Measurements from ENCODE around the gene PLAAT2. TPM values are rescaled to one million over a fixed set of nuclear protein-coding genes. Genes with fewer than 3 reads are reported as not detected.
"Not testable (repeated sequence)": the region's sequence is repeated elsewhere in the genome, so short reads cannot be mapped to it uniquely, and the experiment has no call there.

The PLAAT2 gene
- total RNA-seq, 4 donors from 2014 or later, result not detected

- no peak for DNase-seq
- intact Hi-C loops (cut with DNase I; ENCODE audit: low total_unique reads), result no loop called here
- no peaks in the 10 kb centered on the region for H3K4me1 ChIP-seq
- TF ChIP-seq POLR2A (IDR thresholded peaks at IDR 0.05), result no peak
- TF ChIP-seq CTCF (IDR thresholded peaks at IDR 0.05), result no peak
- H3K36me3 ChIP-seq, result no peaks in the 10 kb centered on the region
- no peaks in the 10 kb centered on the region for H3K9me3 ChIP-seq
- H3K27me3 ChIP-seq, result no peaks in the 10 kb centered on the region
- H3K4me3 ChIP-seq, result no peak overlapping the region
- H3K27ac ChIP-seq, result no peak overlapping the region
Measured at GRCh38 chr11:63551889-63552266, 11.3 kb downstream of the PLAAT2 start.

- Histone ChIP-seq H3K27me3 (no peaks in the 10 kb centered on the region), H3K4me1 (no peaks in the 10 kb centered on the region), H3K4me3 (no peak overlapping the region), H3K27ac (no peak overlapping the region), H3K9me3 (no peaks in the 10 kb centered on the region), H3K36me3 (no peaks in the 10 kb centered on the region)
- TF ChIP-seq POLR2A (IDR thresholded peaks at IDR 0.05), result no peak
- TF ChIP-seq CTCF (IDR thresholded peaks at IDR 0.05), result no peak
- intact Hi-C loops (cut with DNase I; ENCODE audit: low total_unique reads), result no loop called here
- no peak for DNase-seq
Measured at GRCh38 chr11:63551091-63551888, 11.9 kb downstream of the PLAAT2 start.

- H3K4me1 ChIP-seq; H3K27ac ChIP-seq; intact Hi-C loops (cut with DNase I; ENCODE audit: low total_unique reads): not testable (repeated sequence)
Measured at GRCh38 chr11:63550156-63550700, 13.0 kb downstream of the PLAAT2 start.

GRCh38 chr11:63549411-63549810 lies 13.8 kb downstream of the PLAAT2 start:
- no peaks in the 10 kb centered on the region for H3K4me1 ChIP-seq
- no peaks in the 10 kb centered on the region for H3K9me3 ChIP-seq
- no peaks in the 10 kb centered on the region for H3K36me3 ChIP-seq
- H3K27me3 ChIP-seq, result no peaks in the 10 kb centered on the region
- no peak for DNase-seq
- no peak for TF ChIP-seq CTCF (IDR thresholded peaks at IDR 0.05)
- no peak for TF ChIP-seq POLR2A (IDR thresholded peaks at IDR 0.05)
- no peak overlapping the region for H3K27ac ChIP-seq
- H3K4me3 ChIP-seq, result no peak overlapping the region
- intact Hi-C loops (cut with DNase I; ENCODE audit: low total_unique reads), result no loop called here

More at GRCh38 chr11:63550156-63550700, 13.0 kb downstream of the PLAAT2 start:
- not testable (repeated sequence) for H3K9me3 ChIP-seq, DNase-seq, H3K27me3 ChIP-seq, H3K36me3 ChIP-seq, H3K4me3 ChIP-seq

GRCh38 chr11:63548178-63548577 lies 15.0 kb downstream of the PLAAT2 start:
- intact Hi-C loops (cut with DNase I; ENCODE audit: low total_unique reads), result no loop called here

More at GRCh38 chr11:63548178-63548577, 15.0 kb downstream of the PLAAT2 start:
- no peaks in the 10 kb centered on the region for H3K36me3 ChIP-seq
- H3K9me3 ChIP-seq, result no peaks in the 10 kb centered on the region
- TF ChIP-seq POLR2A (IDR thresholded peaks at IDR 0.05) (no peak), CTCF (IDR thresholded peaks at IDR 0.05) (no peak)
- H3K27me3 ChIP-seq, result no peaks in the 10 kb centered on the region
- DNase-seq, result no peak
- no peaks in the 10 kb centered on the region for H3K4me1 ChIP-seq
- no peak overlapping the region for H3K27ac ChIP-seq
- H3K4me3 ChIP-seq, result no peak overlapping the region

Data from uterus (tissue), 4 donors.